H1 (cell line): ENCODE data around the gene DISC1. TPM values are rescaled to one million over a fixed set of nuclear protein-coding genes. Genes with fewer than 3 reads are reported as not detected.

ENCODE experiments used
- CTCF ChIA-PET: fragments of 300-600 bp; sonication (Branson Sonifier 250); formaldehyde crosslinking; loops from one replicate; lab custom pipeline; 2021; ENCODE audit not compliant: partially characterized antibody; lab: Charles Lee
- POLR2A ChIA-PET: fragments of 300-600 bp; sonication (Branson Sonifier 250); formaldehyde crosslinking; loops from one replicate; lab custom pipeline; 2021; ENCODE audit warnings: inconsistent platforms; ENCODE audit not compliant: partially characterized antibody; lab: Charles Lee
- DNase-seq, 2 experiments: peaks; one replicate each; pipeline versions ENCODE4 v3.0.0 to v3.0.0-alpha.2; 2010 to 2022; ENCODE audit warnings: low spot score in 2 of 2, low read depth in 1 of 2, mixed read lengths in 1 of 2
- FAIRE-seq: peaks from 2 replicates; lab custom pipeline; 2011; peaks lifted over from hg19 to GRCh38; lab: Jason Lieb, UNC
- H2AFZ ChIP-seq: 2 replicates; pipeline ENCODE4 v1.8.1; 2012; ENCODE audit warnings: low read length, inconsistent platforms
- H2AK5ac ChIP-seq: 2 replicates; pipeline ENCODE4 v1.6.1; 2013; ENCODE audit warnings: low read depth, low read length
- H2BK120ac ChIP-seq: replicated peaks from 2 replicates; pipeline ENCODE3; 2013; ENCODE audit warnings: low read depth, low read length, inconsistent platforms
- H2BK12ac ChIP-seq: 2 replicates; pipeline ENCODE4 v1.6.1; 2013; ENCODE audit warnings: low read depth, low read length
- H2BK15ac ChIP-seq: 2 replicates; pipeline ENCODE4 v1.6.1; 2013; ENCODE audit warnings: low read length
- H2BK20ac ChIP-seq: 2 replicates; pipeline ENCODE4 v1.6.1; 2013; ENCODE audit warnings: low read length
- H2BK5ac ChIP-seq: 2 replicates; pipeline ENCODE4 v1.6.1; 2013; ENCODE audit warnings: low read depth, low read length
- H3K14ac ChIP-seq: 2 replicates; pipeline ENCODE4 v1.6.1; 2013; ENCODE audit warnings: inconsistent platforms; ENCODE audit not compliant: insufficient read length
- H3K18ac ChIP-seq: 2 replicates; pipeline ENCODE4 v1.6.1; 2013; ENCODE audit warnings: low read length; ENCODE audit errors: extremely low read depth
- H3K23ac ChIP-seq: 2 replicates; pipeline ENCODE4 v1.6.1; 2013; ENCODE audit warnings: inconsistent platforms; ENCODE audit not compliant: insufficient read length
- H3K23me2 ChIP-seq: 2 replicates; pipeline ENCODE4 v1.6.1; 2013; ENCODE audit warnings: low read depth, low read length
- H3K27ac ChIP-seq: 2 replicates; pipeline ENCODE4 v1.6.1; 2011; ENCODE audit warnings: low read depth, low read length, inconsistent platforms
- H3K27me3 ChIP-seq, 4 experiments: replicated peaks in 1 of 4; 1 replicate in 1 of 4; 2 replicates in 3 of 4; pipeline versions ENCODE4 v1.6.1 to v1.8.1; 2011 to 2013; ENCODE audit warnings: low read length in 3 of 4, mild to moderate bottlenecking in 3 of 4, inconsistent platforms in 2 of 4, mixed read lengths in 2 of 4, moderate library complexity in 1 of 4; ENCODE audit not compliant: control insufficient read depth in 3 of 4, insufficient read depth in 3 of 4; ENCODE audit errors: extremely low read depth in 1 of 4
- H3K36me3 ChIP-seq, 4 experiments: 2 replicates each; pipeline versions ENCODE4 v1.6.1 to v1.8.1; 2011 to 2013; ENCODE audit warnings: mild to moderate bottlenecking in 4 of 4, low read length in 3 of 4, moderate library complexity in 2 of 4, control low read depth in 1 of 4, inconsistent platforms in 1 of 4; ENCODE audit not compliant: insufficient read depth in 4 of 4, control insufficient read depth in 2 of 4
- H3K4ac ChIP-seq: replicated peaks from 2 replicates; pipeline ENCODE3; 2013; ENCODE audit warnings: low read length, low read depth, mixed read lengths, inconsistent platforms; ENCODE audit not compliant: insufficient read length
- H3K4me1 ChIP-seq, 4 experiments: replicated peaks in 1 of 4; 1 replicate in 1 of 4; 2 replicates in 3 of 4; pipeline versions ENCODE4 v1.6.1 to v1.8.1; 2011 to 2013; ENCODE audit warnings: low read length in 3 of 4, inconsistent platforms in 2 of 4, mixed read lengths in 1 of 4; ENCODE audit not compliant: insufficient read depth in 4 of 4, control insufficient read depth in 3 of 4
- H3K4me2 ChIP-seq, 2 experiments: 2 replicates each; pipeline versions ENCODE4 v1.6.1 to v1.8.1; 2011 to 2013; ENCODE audit warnings: low read depth in 2 of 2, low read length in 2 of 2, control low read depth in 1 of 2, inconsistent platforms in 1 of 2, mild to moderate bottlenecking in 1 of 2; ENCODE audit not compliant: insufficient read depth in 1 of 2
- H3K4me3 ChIP-seq, 4 experiments: fragments of 200-600, 300-600 bp in 1 of 4; sonication (generic), shearing (Covaris generic), sonication (Bioruptor Twin) in 1 of 4; 2 replicates each; pipeline versions ENCODE4 v1.5.1 to v1.8.1; 2011 to 2016; ENCODE audit warnings: low read length in 4 of 4, low read depth in 3 of 4, control low read depth in 2 of 4, inconsistent platforms in 2 of 4, mild to moderate bottlenecking in 2 of 4, mixed read lengths in 1 of 4, moderate library complexity in 1 of 4; ENCODE audit not compliant: insufficient read depth in 2 of 4; ENCODE audit errors: extremely low read depth in 1 of 4
- H3K56ac ChIP-seq: replicated peaks from 2 replicates; pipeline ENCODE3; 2013; ENCODE audit warnings: low read depth, mild to moderate bottlenecking, mixed read lengths, low read length, inconsistent platforms; ENCODE audit not compliant: insufficient read length
- H3K79me1 ChIP-seq: 2 replicates; pipeline ENCODE4 v1.6.1; 2013; ENCODE audit warnings: low read depth, low read length, control low read depth
- H3K79me2 ChIP-seq, 2 experiments: 2 replicates each; pipeline versions ENCODE4 v1.6.1 to v1.8.1; 2012 to 2013; ENCODE audit warnings: low read length in 2 of 2, mild to moderate bottlenecking in 2 of 2, inconsistent platforms in 1 of 2; ENCODE audit not compliant: insufficient read depth in 2 of 2, control insufficient read depth in 1 of 2
- H3K9ac ChIP-seq, 4 experiments: replicated peaks in 1 of 4; 1 replicate in 1 of 4; 2 replicates in 3 of 4; pipeline versions ENCODE4 v1.6.1 to v1.8.1; 2011 to 2013; ENCODE audit warnings: low read depth in 3 of 4, low read length in 3 of 4, control low read depth in 2 of 4, mild to moderate bottlenecking in 2 of 4, moderate library complexity in 2 of 4, inconsistent platforms in 1 of 4; ENCODE audit errors: extremely low read depth in 1 of 4
- H3K9me3 ChIP-seq, 2 experiments: 2 replicates each; pipeline versions ENCODE4 v1.6.1 to v1.8.1; 2012 to 2013; ENCODE audit warnings: mild to moderate bottlenecking in 2 of 2, moderate library complexity in 2 of 2, control low read depth in 1 of 2, inconsistent platforms in 1 of 2, low read depth in 1 of 2, low read length in 1 of 2, mixed read lengths in 1 of 2; ENCODE audit not compliant: insufficient read depth in 2 of 2
- H4K20me1 ChIP-seq, 2 experiments: replicated peaks in 1 of 2; 2 replicates each; pipeline versions ENCODE3 to v1.8.1; 2011 to 2013; ENCODE audit warnings: inconsistent platforms in 2 of 2, low read length in 2 of 2, mild to moderate bottlenecking in 1 of 2; ENCODE audit not compliant: insufficient read depth in 2 of 2, control insufficient read depth in 1 of 2
- H4K5ac ChIP-seq: 2 replicates; pipeline ENCODE4 v1.6.1; 2013; ENCODE audit warnings: low read length, low read depth, mixed read lengths, inconsistent platforms; ENCODE audit not compliant: insufficient read length
- H4K8ac ChIP-seq: 2 replicates; pipeline ENCODE4 v1.8.0; 2013; ENCODE audit warnings: mild to moderate bottlenecking, moderate library complexity, low read length, inconsistent platforms; ENCODE audit not compliant: insufficient read depth; ENCODE audit errors: extremely low read depth
- H4K91ac ChIP-seq: replicated peaks from 2 replicates; pipeline ENCODE3; 2013; ENCODE audit warnings: low read length, mixed read lengths, inconsistent platforms; ENCODE audit not compliant: insufficient read length
- BACH1 ChIP-seq: IDR thresholded peaks from 2 replicates; pipeline ENCODE4 v1.6.1; 2012; ENCODE audit warnings: low read length, improper control_type of control experiment
- CEBPB ChIP-seq: IDR thresholded peaks from 2 replicates; pipeline ENCODE4 v1.6.1; 2012; ENCODE audit warnings: low read depth, low read length
- FOSL1 ChIP-seq: IDR thresholded peaks from 2 replicates; pipeline ENCODE4 v1.6.1; 2011; ENCODE audit warnings: mild to moderate bottlenecking, low read depth, low read length, moderate library complexity; ENCODE audit not compliant: insufficient read depth
- GABPA ChIP-seq: IDR thresholded peaks from 2 replicates; pipeline ENCODE4 v1.6.1; 2011; ENCODE audit warnings: mild to moderate bottlenecking, low read length, moderate library complexity, borderline replicate concordance; ENCODE audit not compliant: insufficient read depth
- HDAC2 ChIP-seq, 2 experiments: fragments of 300-600 bp in 1 of 2; sonication (generic) in 1 of 2; IDR thresholded peaks; 2 replicates each; pipeline ENCODE4 v1.6.1; 2011 to 2012; ENCODE audit warnings: low read depth in 2 of 2, low read length in 2 of 2, mild to moderate bottlenecking in 2 of 2, moderate library complexity in 2 of 2, borderline replicate concordance in 1 of 2, inconsistent platforms in 1 of 2
- HDAC6 ChIP-seq: IDR thresholded peaks from one replicate; pipeline ENCODE4 v1.7.1; 2012; ENCODE audit warnings: low read depth, mild to moderate bottlenecking, inconsistent platforms, low read length, moderate library complexity
- JUND ChIP-seq: IDR thresholded peaks from 2 replicates; pipeline ENCODE4 v1.6.1; 2011; ENCODE audit warnings: mild to moderate bottlenecking, improper control_type of control experiment, low read length
- KDM1A ChIP-seq: fragments of 200-600, 300-600 bp; sonication (generic); IDR thresholded peaks from 2 replicates; pipeline ENCODE4 v1.7.1; 2016; ENCODE audit warnings: mild to moderate bottlenecking, low read length, borderline replicate concordance
- KDM4A ChIP-seq: IDR thresholded peaks from one replicate; pipeline ENCODE4 v1.7.1; 2012; ENCODE audit warnings: low read depth, mild to moderate bottlenecking, moderate library complexity, low read length, inconsistent platforms; ENCODE audit not compliant: severe bottlenecking
- NANOG ChIP-seq: IDR thresholded peaks from 2 replicates; pipeline ENCODE4 v1.6.1; 2011; ENCODE audit warnings: low read length, low read depth, mild to moderate bottlenecking, inconsistent platforms; ENCODE audit not compliant: insufficient read depth, poor library complexity, severe bottlenecking
- SIX5 ChIP-seq: IDR thresholded peaks from 2 replicates; pipeline ENCODE4 v1.6.1; 2011; ENCODE audit warnings: mild to moderate bottlenecking, low read depth, low read length
- SP2 ChIP-seq: IDR thresholded peaks from 2 replicates; pipeline ENCODE4 v1.6.1; 2012; ENCODE audit warnings: mild to moderate bottlenecking, low read length, inconsistent platforms
- TAF1 ChIP-seq: IDR thresholded peaks from 2 replicates; pipeline ENCODE4 v1.6.1; 2011; ENCODE audit warnings: mild to moderate bottlenecking, low read depth, low read length
- WGBS, 2 experiments: shearing (Covaris generic) in 1 of 2; methylation state at CpG; one replicate each; pipeline versions ENCODE4 v1.1.6 to v1.1.7; 2013 to 2015; ENCODE audit warnings: low lambda C conversion rate in 2 of 2, mixed read lengths in 2 of 2, inconsistent platforms in 1 of 2, low coverage in 1 of 2, missing lambda C conversion rate in 1 of 2; ENCODE audit not compliant: insufficient replicate concordance in 2 of 2, insufficient coverage in 1 of 2, insufficient read length in 1 of 2; ENCODE audit errors: extremely low coverage in 1 of 2, missing lambda C conversion rate in 1 of 2; 5-methylcytosine and 5-hydroxymethylcytosine counted together
- polyA plus RNA-seq, 7 experiments: library from polyadenylated mRNA; depleted of rRNA in 3 of 7; stranded (reverse) in 5 of 7; unstranded in 2 of 7; fragments of >200 nt in 5 of 7; fragments of 200-250 nt in 2 of 7; gene quantifications; 1 replicate in 5 of 7; 2 replicates in 1 of 7; 4 replicates in 1 of 7; pipeline versions ENCODE4 v1.2.1 to v1.2.3, GENCODE V29; 2011 to 2013; ENCODE audit warnings: missing spikeins in 2 of 7, mixed read lengths in 2 of 7
- total RNA-seq: library from RNA; stranded (reverse); fragmentation: NEBNext Ultra II Directional; extraction: Animal tissue kit (Norgen Biotek cat#: 25700); gene quantifications from 2 replicates; pipeline ENCODE4 v1.2.1, GENCODE V29; 2021

DISC1 gene
- total and polyA plus RNA-seq, 2 of the 8 experiments (the other 6 are each of a cell fraction or from before 2014, with no cell fraction given) = 1.1 to 3.5 TPM

DNA sequence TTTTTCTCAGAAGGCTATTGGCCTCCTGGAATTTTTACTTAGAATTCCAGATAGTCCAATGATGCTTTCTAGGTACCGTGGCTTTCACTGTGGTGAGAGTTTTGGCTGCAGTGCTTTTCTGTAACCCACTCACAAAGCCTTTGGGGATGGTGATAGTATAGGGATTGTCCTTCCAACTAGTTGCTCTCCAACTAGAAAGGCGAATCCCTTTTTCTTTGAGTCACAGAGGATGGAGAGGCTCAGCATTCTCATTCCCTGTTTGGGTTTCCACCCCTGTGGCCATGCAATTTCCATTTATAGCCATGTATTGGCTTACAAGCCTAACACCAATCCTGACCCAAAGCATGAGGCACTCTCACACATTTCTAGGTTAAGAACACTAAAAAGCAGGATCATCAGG is 300.3 kb downstream of the DISC1 start:
- Histone ChIP-seq H2AFZ (no peak overlapping the region), H4K20me1 (no peaks in the 10 kb centered on the region), H3K36me3 (no peaks in the 10 kb centered on the region), H3K27ac (no peak overlapping the region), H4K91ac (no peak overlapping the region), H2BK120ac (no peak overlapping the region), H4K5ac (no peak overlapping the region), H3K4me2 (no peak overlapping the region), H2AK5ac (no peak overlapping the region), H3K9ac (no peak overlapping the region), H3K4ac (no peak overlapping the region), H3K23me2 (no peaks in the 10 kb centered on the region), H2BK12ac (no peak overlapping the region), H3K4me1 (peaks cover 0 to 5% (median 1%) of the 10 kb centered on the region in 4 experiments; a peak in 1 of 7 replicates), H2BK20ac (no peak overlapping the region), H3K4me3 (no peak overlapping the region), H3K27me3 (no peaks in the 10 kb centered on the region; a peak in 1 of 7 replicates), H3K79me2 (no peaks in the 10 kb centered on the region), H3K56ac (no peak overlapping the region), H3K14ac (no peak overlapping the region), H2BK15ac (no peak overlapping the region), H3K23ac (no peak overlapping the region), H2BK5ac (no peak overlapping the region), H3K9me3 (peaks cover 4 to 6% of the 10 kb centered on the region in 2 experiments; a peak in 3 of 4 replicates), H3K18ac (no peak overlapping the region), H3K79me1 (no peaks in the 10 kb centered on the region), H4K8ac (no peak overlapping the region)
- no peak for DNase-seq
- CTCF ChIA-PET = no interaction called here
- POLR2A ChIA-PET = interaction anchor here (1.1 kb wide), 1 partner anchor 205 kb away, joined by 3 read pairs; no protein-coding TSS in a partner anchor
- WGBS, 2 experiments = 88% methylated on average over 2 of the region's 2 CpGs; no CpG with 5 or more reads in 1 of the 2 experiments
- FAIRE-seq = no peak
- TF ChIP-seq NANOG (no peak), JUND (no peak), FOSL1 (no peak), HDAC2 (IDR thresholded peaks at IDR 0.05; ENCODE audit: borderline replicate concordance in 1 of 2, low read depth in 2 of 2, low read length in 2 of 2) (no peak), KDM4A (no peak), BACH1 (no peak), TAF1 (no peak), SP2 (no peak), KDM1A (no peak), CEBPB (no peak), HDAC6 (no peak), GABPA (no peak), SIX5 (no peak)
